Measurements from ENCODE around the gene RHBDL1. TPM values are rescaled to one million over a fixed set of nuclear protein-coding genes. Genes with fewer than 3 reads are reported as not detected.
A peak's percentile ranks its signal among the peaks of the same experiment; 100 is the strongest.

Gene RHBDL1
- total and polyA plus RNA-seq, 2 of the 8 experiments (the other 6 are each of a cell fraction or from before 2014, with no cell fraction given), result 4.0 to 8.1 TPM

DNA sequence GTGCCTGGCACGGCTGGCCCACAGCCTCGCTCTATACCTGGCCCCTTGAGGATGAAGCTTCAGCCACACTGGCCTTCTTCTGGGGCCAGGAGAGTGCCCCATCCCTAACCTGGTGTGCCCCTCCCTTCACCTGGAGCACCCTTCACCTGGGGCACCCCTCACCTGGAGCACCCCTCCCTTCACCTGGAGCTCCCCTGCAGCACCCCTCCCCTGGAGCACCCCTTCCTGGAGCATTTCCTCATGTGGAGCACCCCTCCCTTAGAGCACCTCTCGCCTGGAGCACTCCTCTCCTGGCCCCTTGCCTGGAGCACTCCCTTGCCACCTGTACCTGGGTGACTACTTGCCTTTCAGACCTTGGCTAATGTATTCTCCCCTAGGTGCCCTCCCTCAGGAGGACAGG, 32.5 kb downstream of the RHBDL1 start:
- ChIA-PET POLR2A (ENCODE audit: partially characterized antibody) (interaction anchor here (1.0 to 20.9 kb wide), 5 partner anchors 11 to 54 kb away, joined by 3 to 353 read pairs (median 3); partner anchors contain the start of genes ANTKMT, CCDC78 and HAGHL), CTCF (ENCODE audit: partially characterized antibody) (interaction anchor here (0.7 to 33.4 kb wide), 9 partner anchors 8 to 367 kb away, joined by 3 to 977 read pairs (median 5); partner anchors contain the start of genes ANTKMT, CCDC78, CHTF18 and CIAO3)
- Histone ChIP-seq H2BK120ac (replicated peaks; ENCODE audit: low read depth, low read length) (no peak overlapping the region), H3K56ac (replicated peaks; ENCODE audit: insufficient read length, low read depth, low read length) (no peak overlapping the region), H4K91ac (replicated peaks; ENCODE audit: insufficient read length, low read length) (no peak overlapping the region), H2BK5ac (ENCODE audit: low read depth, low read length) (no peak overlapping the region), H3K36me3 (ENCODE audit: control insufficient read depth in 2 of 4, insufficient read depth in 4 of 4, low read length in 3 of 4) (no peaks in the 10 kb centered on the region), H3K23ac (ENCODE audit: insufficient read length) (no peak overlapping the region), H3K79me2 (ENCODE audit: control insufficient read depth in 1 of 2, insufficient read depth in 2 of 2, low read length in 2 of 2) (no peaks in the 10 kb centered on the region), H3K4me2 (ENCODE audit: insufficient read depth in 1 of 2, low read depth in 2 of 2, low read length in 2 of 2) (no peak overlapping the region), H3K18ac (ENCODE audit: extremely low read depth, low read length) (no peak overlapping the region), H2BK12ac (ENCODE audit: low read depth, low read length) (no peak overlapping the region), H3K14ac (ENCODE audit: insufficient read length) (no peak overlapping the region), H3K79me1 (ENCODE audit: low read depth, low read length) (no peaks in the 10 kb centered on the region), H3K4me3 (ENCODE audit: extremely low read depth in 1 of 4, insufficient read depth in 2 of 4, low read depth in 3 of 4, low read length in 4 of 4) (no peak overlapping the region), H4K20me1 (replicated peaks in 1 of 2; ENCODE audit: control insufficient read depth in 1 of 2, insufficient read depth in 2 of 2, low read length in 2 of 2) (peaks cover 3 to 18% of the 10 kb centered on the region in 2 experiments), H2AK5ac (ENCODE audit: low read depth, low read length) (no peak overlapping the region), H3K27me3 (replicated peaks in 1 of 4; ENCODE audit: control insufficient read depth in 3 of 4, extremely low read depth in 1 of 4, insufficient read depth in 3 of 4, low read length in 3 of 4) (peaks cover 38 to 70% (median 56%) of the 10 kb centered on the region in 4 experiments), H3K9ac (replicated peaks in 1 of 4; ENCODE audit: extremely low read depth in 1 of 4, low read depth in 3 of 4, low read length in 3 of 4) (no peak overlapping the region), H2AFZ (ENCODE audit: low read length) (no peak overlapping the region), H2BK15ac (ENCODE audit: low read length) (0 out of 2 replicates have a peak overlapping the region, but pooled peaks have one; percentile 81), H2BK20ac (ENCODE audit: low read length) (no peak overlapping the region), H4K8ac (ENCODE audit: extremely low read depth, insufficient read depth, low read length) (no peak overlapping the region), H3K4me1 (replicated peaks in 1 of 4; ENCODE audit: control insufficient read depth in 3 of 4, insufficient read depth in 4 of 4, low read length in 3 of 4) (peaks cover 0 to 9% (median 5%) of the 10 kb centered on the region in 4 experiments; a peak in 4 of 7 replicates), H3K9me3 (ENCODE audit: insufficient read depth in 2 of 2, low read depth in 1 of 2, low read length in 1 of 2) (no peaks in the 10 kb centered on the region), H3K4ac (replicated peaks; ENCODE audit: insufficient read length, low read depth, low read length) (no peak overlapping the region), H3K23me2 (ENCODE audit: low read depth, low read length) (peaks cover 12% of the 10 kb centered on the region; the same call in 1 of the 2 replicates), H4K5ac (ENCODE audit: insufficient read length, low read depth, low read length) (no peak overlapping the region), H3K27ac (ENCODE audit: low read depth, low read length) (no peak overlapping the region)
- WGBS, 2 experiments (ENCODE audit: extremely low coverage in 1 of 2, insufficient coverage in 1 of 2, insufficient read length in 1 of 2, insufficient replicate concordance in 2 of 2, low coverage in 1 of 2, low lambda C conversion rate in 2 of 2, missing lambda C conversion rate in 1 of 2), result 74% methylated on average over 3 of the region's 3 CpGs; no CpG with 5 or more reads in 1 of the 2 experiments
- no peak for DNase-seq (ENCODE audit: low read depth in 1 of 2, low spot score in 2 of 2)
- no peak for FAIRE-seq
- TF ChIP-seq SRF (IDR thresholded peaks at IDR 0.05; ENCODE audit: low read depth, low read length) (no peak), CBX5 (IDR thresholded peaks at IDR 0.05; ENCODE audit: low read depth, low read length) (no peak), EP300 (IDR thresholded peaks at IDR 0.05; ENCODE audit: borderline replicate concordance in 1 of 2, low read depth in 2 of 2, low read length in 2 of 2) (no peak), FOSL1 (IDR thresholded peaks at IDR 0.05; ENCODE audit: insufficient read depth, low read depth, low read length) (no peak), TBP (IDR thresholded peaks at IDR 0.05; ENCODE audit: low read depth, low read length) (no peak), KDM4A (IDR thresholded peaks at IDR 0.05; ENCODE audit: low read depth, low read length, severe bottlenecking) (no peak), YY1 (IDR thresholded peaks at IDR 0.05; ENCODE audit: low read depth, low read length) (no peak), KDM5A (IDR thresholded peaks at IDR 0.05; ENCODE audit: low read length) (no peak), BCL11A (IDR thresholded peaks at IDR 0.05; ENCODE audit: low read depth in 2 of 2, low read length in 2 of 2) (no peak)
- TF ChIP-seq, protein P1, sequence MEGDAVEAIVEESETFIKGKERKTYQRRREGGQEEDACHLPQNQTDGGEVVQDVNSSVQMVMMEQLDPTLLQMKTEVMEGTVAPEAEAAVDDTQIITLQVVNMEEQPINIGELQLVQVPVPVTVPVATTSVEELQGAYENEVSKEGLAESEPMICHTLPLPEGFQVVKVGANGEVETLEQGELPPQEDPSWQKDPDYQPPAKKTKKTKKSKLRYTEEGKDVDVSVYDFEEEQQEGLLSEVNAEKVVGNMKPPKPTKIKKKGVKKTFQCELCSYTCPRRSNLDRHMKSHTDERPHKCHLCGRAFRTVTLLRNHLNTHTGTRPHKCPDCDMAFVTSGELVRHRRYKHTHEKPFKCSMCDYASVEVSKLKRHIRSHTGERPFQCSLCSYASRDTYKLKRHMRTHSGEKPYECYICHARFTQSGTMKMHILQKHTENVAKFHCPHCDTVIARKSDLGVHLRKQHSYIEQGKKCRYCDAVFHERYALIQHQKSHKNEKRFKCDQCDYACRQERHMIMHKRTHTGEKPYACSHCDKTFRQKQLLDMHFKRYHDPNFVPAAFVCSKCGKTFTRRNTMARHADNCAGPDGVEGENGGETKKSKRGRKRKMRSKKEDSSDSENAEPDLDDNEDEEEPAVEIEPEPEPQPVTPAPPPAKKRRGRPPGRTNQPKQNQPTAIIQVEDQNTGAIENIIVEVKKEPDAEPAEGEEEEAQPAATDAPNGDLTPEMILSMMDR (IDR thresholded peaks at IDR 0.05; ENCODE audit: control extremely low read depth in 1 of 3, insufficient read depth in 1 of 3, low read depth in 1 of 3, low read length in 3 of 3), result no peak
- TF ChIP-seq, protein P2, sequence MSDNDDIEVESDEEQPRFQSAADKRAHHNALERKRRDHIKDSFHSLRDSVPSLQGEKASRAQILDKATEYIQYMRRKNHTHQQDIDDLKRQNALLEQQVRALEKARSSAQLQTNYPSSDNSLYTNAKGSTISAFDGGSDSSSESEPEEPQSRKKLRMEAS (IDR thresholded peaks at IDR 0.05), result no peak
